Caco-2 (cell line): ENCODE measurements around the gene TBC1D3L. TPM values are rescaled to one million over a fixed set of nuclear protein-coding genes. Genes with fewer than 3 reads are reported as not detected.
A peak's percentile ranks its signal among the peaks of the same experiment; 100 is the strongest.
"Not testable (repeated sequence)": the region's sequence is repeated elsewhere in the genome, so short reads cannot be mapped to it uniquely, and the experiment has no call there.

Experiments used
- Bru-seq: library from RNA; stranded (reverse); fragments of 400-500 nt; gene quantifications from one replicate; lab custom pipeline; 2021; lab: Mats Ljungman, UMichigan
- BruChase-seq, 2 experiments: library from RNA; stranded (reverse); fragments of 400-500 nt; gene quantifications; one replicate each; lab custom pipeline; 2021; lab: Mats Ljungman, UMichigan
- BruUV-seq: library from RNA; stranded (reverse); fragments of 400-500 nt; replicated peaks from 2 replicates; lab custom pipeline; 2021; lab: Mats Ljungman, UMichigan
- CTCF ChIA-PET: fragments of 300-600 bp; sonication (Branson Sonifier 250); formaldehyde crosslinking; loops from one replicate; lab custom pipeline; 2022; ENCODE audit warnings: antibody characterized with exemption; lab: Charles Lee
- POLR2A ChIA-PET: fragments of 300-600 bp; sonication (Branson Sonifier 250); formaldehyde crosslinking; loops from one replicate; lab custom pipeline; 2022; ENCODE audit warnings: antibody characterized with exemption; lab: Charles Lee
- DNase-seq, 2 experiments: peaks; one replicate each; pipeline versions ENCODE4 v3.0.0 to v3.0.0-alpha.2; 2020 to 2022
- H3K27me3 ChIP-seq: replicated peaks from 2 replicates; pipeline ENCODE4 v1.6.0; 2011; ENCODE audit warnings: low read length; ENCODE audit not compliant: control insufficient read depth, insufficient read depth
- H3K36me3 ChIP-seq: 2 replicates; pipeline ENCODE4 v1.5.1; 2011; ENCODE audit warnings: low read length; ENCODE audit not compliant: control insufficient read depth, insufficient read depth
- H3K4me1 ChIP-seq: fragments of 250-450 bp; sonication (Bioruptor Pico); 2 replicates; pipeline ENCODE4 v1.5.1; 2020; ENCODE audit warnings: mild to moderate bottlenecking
- H3K4me3 ChIP-seq: 2 replicates; pipeline ENCODE4 v1.5.1; 2011; ENCODE audit warnings: low read depth, mild to moderate bottlenecking, control low read depth, low read length
- H3K9me3 ChIP-seq: fragments of 250-450 bp; sonication (Bioruptor Pico); 2 replicates; pipeline ENCODE4 v1.5.1; 2020; ENCODE audit warnings: mild to moderate bottlenecking, moderate library complexity
- H3K27ac Mint-ChIP-seq: one replicate; pipeline ENCODE4 v1.8.0; 2022; ENCODE audit warnings: mixed read lengths; ENCODE audit not compliant: unreplicated experiment
- H3K27me3 Mint-ChIP-seq: one replicate; pipeline ENCODE4 v1.8.0; 2022; ENCODE audit warnings: mixed read lengths; ENCODE audit not compliant: insufficient read depth, unreplicated experiment
- H3K36me3 Mint-ChIP-seq: one replicate; pipeline ENCODE4 v1.8.0; 2022; ENCODE audit warnings: mild to moderate bottlenecking, mixed read lengths; ENCODE audit not compliant: insufficient read depth, unreplicated experiment
- H3K4me1 Mint-ChIP-seq: one replicate; pipeline ENCODE4 v1.8.0; 2022; ENCODE audit warnings: low read depth, mixed read lengths; ENCODE audit not compliant: unreplicated experiment
- H3K4me3 Mint-ChIP-seq: one replicate; pipeline ENCODE4 v1.8.0; 2022; ENCODE audit warnings: mild to moderate bottlenecking, moderate library complexity, mixed read lengths; ENCODE audit not compliant: unreplicated experiment
- H3K9me3 Mint-ChIP-seq: one replicate; pipeline ENCODE4 v1.8.0; 2022; ENCODE audit warnings: mixed read lengths; ENCODE audit not compliant: unreplicated experiment
- intact Hi-C: fragments of 100-400 bp; cut with micrococcal nuclease; formaldehyde crosslinking; loops from one replicate; pipeline ENCODE4 v1.10.0; 2022; ENCODE audit not compliant: unreplicated experiment
- long read RNA-seq: library from polyadenylated mRNA; stranded (forward); transcript quantifications from one replicate; pipeline ENCODE4 v2.0.0, GENCODE V29; 2022
- total RNA-seq: library from RNA; stranded (reverse); gene quantifications from 2 replicates; pipeline ENCODE4 v1.2.3, GENCODE V29; 2022

TBC1D3L gene
- total RNA-seq (15.7 and 20.0 TPM in 2 replicates), Bru-seq, nascent RNA (percentile 38 among the genes with signal in this experiment), BruChase-seq, experiment 1, labeled RNA remaining after a 2-hour chase (percentile 48 among the genes with signal in this experiment), BruChase-seq, experiment 2, labeled RNA remaining after a 6-hour chase (percentile 53 among the genes with signal in this experiment)
- long read RNA-seq, partial matches to known transcripts = 3 of 4 reads
- long read RNA-seq, other reads (novel, unspliced or antisense) = 1 of 4 reads

- H3K4me3 Mint-ChIP-seq, H3K4me3 ChIP-seq, H3K36me3 Mint-ChIP-seq, H3K4me1 ChIP-seq, H3K9me3 ChIP-seq, CTCF ChIA-PET, POLR2A ChIA-PET, H3K27me3 ChIP-seq, H3K4me1 Mint-ChIP-seq, BruUV-seq, intact Hi-C loops, H3K27me3 Mint-ChIP-seq, H3K9me3 Mint-ChIP-seq, DNase-seq, H3K36me3 ChIP-seq, H3K27ac Mint-ChIP-seq: not testable (repeated sequence)
These were observed at the start of gene TBC1D3L for GRCh38 chr17:37988960-37989359. TSS of gene TBC1D3L (minus strand) at chr17:37989060. CDS start at chr17:37987520, 1,540 bp downstream.

DNA sequence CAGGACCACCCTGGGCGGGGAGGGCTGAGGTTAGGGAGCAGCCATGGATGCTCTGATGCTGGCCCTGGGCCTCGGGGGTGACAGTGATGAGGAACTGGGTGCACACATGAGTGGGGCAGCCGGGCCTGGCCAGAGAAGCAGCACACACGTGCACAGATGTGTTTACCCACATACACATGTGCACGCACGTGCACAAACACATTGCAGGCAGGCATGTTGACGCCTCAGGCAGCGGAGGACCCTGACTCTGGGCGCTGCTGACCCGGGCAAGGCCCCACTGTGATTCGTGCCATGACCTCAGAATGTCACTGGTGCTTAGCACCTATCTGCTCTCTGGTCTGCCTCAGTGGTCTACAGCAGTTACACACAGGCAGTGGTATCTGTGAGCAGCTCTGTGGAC, 14.8 kb upstream of the TBC1D3L start, which contains the start of gene TBC1D3D:
Gene TBC1D3D (plus strand): TSS at position 301 of the 400 bp plus-strand sequence. CDS start 1,585 bp downstream, outside the sequence.
- H3K4me3 ChIP-seq, intact Hi-C loops, H3K9me3 Mint-ChIP-seq, H3K4me3 Mint-ChIP-seq, H3K4me1 ChIP-seq, H3K36me3 ChIP-seq, H3K4me1 Mint-ChIP-seq, POLR2A ChIA-PET, BruUV-seq, H3K36me3 Mint-ChIP-seq, H3K9me3 ChIP-seq, H3K27ac Mint-ChIP-seq, H3K27me3 ChIP-seq, DNase-seq, CTCF ChIA-PET, H3K27me3 Mint-ChIP-seq: not testable (repeated sequence)

Other genes with a start within 250 kb of the TBC1D3L start
- 36.9 TPM in 2 replicates for gene HNF1B, start 244.0 kb downstream of the TBC1D3L start, total RNA-seq
- not detected in 2 replicates for gene TBC1D3K, start 64.6 kb downstream of the TBC1D3L start, total RNA-seq
- 0.30 and 0.86 TPM in 2 replicates for gene TBC1D3D, start 14.9 kb upstream of the TBC1D3L start, total RNA-seq
- not detected in 2 replicates for gene TBC1D3C, start 79.6 kb upstream of the TBC1D3L start, total RNA-seq
- gene TBC1D3E, start 138.9 kb upstream of the TBC1D3L start, total RNA-seq = not detected in 2 replicates
- not detected in 2 replicates for gene TBC1D3, start 203.5 kb upstream of the TBC1D3L start, total RNA-seq